Myocyte (in vitro differentiated cells): ENCODE results near the gene ADGRG1. TPM values are rescaled to one million over a fixed set of nuclear protein-coding genes. Genes with fewer than 3 reads are reported as not detected.
"Not testable (repeated sequence)": the region's sequence is repeated elsewhere in the genome, so short reads cannot be mapped to it uniquely, and the experiment has no call there.

ENCODE experiments used
- DNase-seq: peaks from one replicate; pipeline ENCODE4 v3.0.0-alpha.2; 2012; ENCODE audit warnings: low read depth
- total RNA-seq: library from RNA; depleted of rRNA; stranded (reverse); fragments of >200 nt; gene quantifications from 2 replicates; pipeline ENCODE4 v1.2.3, GENCODE V29; 2014

The ADGRG1 gene
- total RNA-seq, 1 donor from 2014 or later, result 38.8 TPM

- peak; percentile 78 for DNase-seq
Observed at GRCh38 chr16:57666353-57667047, 38.1 kb downstream of the ADGRG1 start.

DNA sequence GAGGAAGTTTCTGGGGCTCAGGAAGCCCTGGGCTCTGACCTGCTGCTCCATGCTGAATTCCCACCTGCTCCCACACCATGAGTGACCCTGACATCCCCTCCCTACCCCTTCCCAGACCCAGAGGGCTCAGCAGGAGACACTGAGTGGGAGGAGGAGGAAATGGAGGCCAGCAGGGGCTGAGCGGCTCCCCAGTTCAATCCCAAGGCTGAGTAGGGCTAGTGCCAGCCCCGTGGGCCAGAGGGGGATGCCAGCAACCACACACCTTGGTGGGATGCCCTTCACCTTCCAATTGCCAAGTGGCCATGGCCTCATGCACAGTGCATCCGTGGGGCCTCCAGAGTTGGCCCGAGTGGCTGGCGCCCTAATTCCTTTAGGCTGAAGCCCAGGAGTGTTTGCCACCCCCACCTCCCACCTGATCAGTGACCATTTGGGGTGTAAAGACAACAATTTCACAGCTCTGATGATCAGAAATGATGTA lies 38.7 kb downstream of the ADGRG1 start:
- DNase-seq, result no peak

- no peak for DNase-seq
Observed at GRCh38 chr16:57667526-57668262, 39.3 kb downstream of the ADGRG1 start.

GRCh38 chr16:57668263-57668571 lies 39.8 kb downstream of the ADGRG1 start, which contains the start of gene ADGRG3:
Gene ADGRG3 (plus strand): TSS chr16:57668306. CDS start chr16:57668348, 42 bp downstream.
- DNase-seq, result no peak

DNA sequence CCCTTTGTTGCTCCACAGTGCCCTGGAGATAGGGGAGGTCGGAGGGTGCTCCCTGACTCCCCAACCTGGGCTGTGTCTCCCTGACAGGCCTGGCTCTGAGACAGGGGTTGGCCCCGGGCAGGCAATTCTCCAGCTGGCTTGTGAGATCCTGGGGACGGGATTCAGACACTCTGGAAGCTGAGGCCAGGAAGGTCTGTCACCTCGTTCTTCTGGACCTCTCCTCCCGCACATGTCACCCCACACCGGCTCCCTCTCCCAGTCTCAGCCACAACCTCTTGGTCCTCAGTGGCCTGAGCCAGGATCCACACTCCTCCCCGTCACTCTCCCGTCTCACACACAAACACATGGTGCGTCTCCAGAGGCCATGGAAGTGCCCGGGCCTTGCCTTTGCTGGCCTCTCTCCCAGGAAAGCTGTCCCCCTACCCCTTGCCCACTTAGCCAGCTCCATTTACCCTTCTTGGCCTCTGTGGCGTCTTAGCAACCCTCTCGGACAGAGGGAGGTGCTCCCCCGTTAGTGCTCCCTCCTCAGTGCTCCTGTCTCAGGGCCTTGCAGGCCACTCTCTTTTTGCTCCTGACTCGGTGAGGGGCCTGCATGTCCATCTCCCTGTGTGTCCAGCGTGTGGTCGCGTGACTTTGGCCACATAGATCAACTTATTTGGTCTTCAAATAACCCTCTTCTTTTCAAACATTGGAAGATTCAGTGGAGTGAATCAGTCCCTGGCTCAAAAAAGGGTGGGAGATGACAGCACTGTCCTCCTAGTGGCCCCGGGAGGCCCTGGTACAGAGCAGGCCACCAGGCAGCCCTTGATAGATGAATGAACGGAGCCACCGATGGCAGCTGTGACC lies 40.4 kb downstream of the ADGRG1 start:
- no peak for DNase-seq

DNA sequence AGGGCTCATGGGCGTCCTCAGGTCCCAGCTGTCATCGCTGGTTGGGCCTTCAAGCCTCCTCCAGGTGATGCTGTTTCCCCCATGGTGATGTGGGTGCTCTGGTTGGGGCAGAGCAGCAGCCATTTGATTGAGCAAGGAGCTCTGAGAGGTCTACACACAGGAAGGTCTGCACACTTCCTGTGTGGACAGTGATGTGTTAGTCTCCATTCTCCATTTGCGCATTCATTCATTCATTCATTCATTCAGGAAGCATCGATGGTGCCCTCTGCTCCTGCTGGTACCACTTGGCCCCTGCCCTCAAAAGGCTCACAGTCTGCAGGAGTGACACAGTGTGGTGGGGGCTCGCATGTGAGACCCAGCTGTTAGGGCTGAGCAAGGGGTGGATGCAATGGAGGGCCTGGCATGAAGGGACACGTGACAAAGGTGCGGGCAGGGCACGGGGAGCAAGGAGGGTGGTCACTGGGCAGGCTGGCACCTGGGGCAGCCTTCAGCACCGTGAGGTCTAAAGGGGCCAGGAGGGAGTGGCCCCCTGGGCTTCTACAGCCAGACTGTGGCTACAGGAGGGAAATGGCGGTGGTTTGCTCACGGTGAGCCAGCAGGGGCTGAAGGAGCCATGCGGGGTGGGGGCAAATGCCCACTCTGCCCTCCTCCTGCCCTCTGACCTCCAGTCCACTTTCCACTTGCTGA lies 41.2 kb downstream of the ADGRG1 start:
- DNase-seq, result no peak

DNA sequence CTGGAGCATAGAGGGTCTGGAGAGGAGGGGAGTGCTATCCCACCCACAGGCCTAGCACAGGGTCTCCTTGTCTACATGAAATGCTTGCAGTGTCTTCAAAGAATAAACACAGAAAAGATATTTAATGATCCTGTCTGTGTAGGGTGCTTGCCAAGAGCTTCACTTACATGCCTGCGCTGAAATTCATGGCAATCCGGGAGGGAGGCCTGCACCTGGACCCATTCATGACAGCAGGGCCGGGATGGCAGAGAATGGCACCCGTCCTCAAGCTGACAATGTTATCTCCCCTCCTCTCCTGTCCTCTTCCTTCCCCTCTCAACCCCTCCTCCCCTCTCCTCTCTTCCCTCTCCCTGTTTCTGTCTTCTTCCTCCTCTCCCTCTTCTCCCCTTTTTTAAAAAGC lies 41.8 kb downstream of the ADGRG1 start:
- DNase-seq, result no peak

DNA sequence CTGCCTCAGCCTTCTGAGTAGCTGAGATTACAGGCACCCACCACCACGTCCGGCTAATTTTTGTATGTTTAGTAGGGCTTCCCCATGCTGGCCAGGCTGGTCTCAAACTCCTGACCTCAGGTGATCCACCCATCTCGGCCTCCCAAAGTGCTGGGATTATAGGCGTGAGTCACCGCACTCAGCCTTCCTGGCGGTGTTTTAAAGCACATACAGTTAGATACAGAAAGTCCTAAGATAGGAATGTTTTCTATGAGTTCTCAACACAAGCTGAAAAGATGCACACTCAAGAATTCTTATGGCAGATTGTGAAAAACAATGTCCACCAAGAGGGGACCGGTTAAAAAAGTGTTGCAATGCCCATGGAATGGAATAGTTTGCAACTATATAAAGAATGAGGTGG lies 43.0 kb downstream of the ADGRG1 start:
- not testable (repeated sequence) for DNase-seq

- no peak for DNase-seq
Observed at GRCh38 chr16:57672416-57672815, 44.0 kb downstream of the ADGRG1 start.

DNA sequence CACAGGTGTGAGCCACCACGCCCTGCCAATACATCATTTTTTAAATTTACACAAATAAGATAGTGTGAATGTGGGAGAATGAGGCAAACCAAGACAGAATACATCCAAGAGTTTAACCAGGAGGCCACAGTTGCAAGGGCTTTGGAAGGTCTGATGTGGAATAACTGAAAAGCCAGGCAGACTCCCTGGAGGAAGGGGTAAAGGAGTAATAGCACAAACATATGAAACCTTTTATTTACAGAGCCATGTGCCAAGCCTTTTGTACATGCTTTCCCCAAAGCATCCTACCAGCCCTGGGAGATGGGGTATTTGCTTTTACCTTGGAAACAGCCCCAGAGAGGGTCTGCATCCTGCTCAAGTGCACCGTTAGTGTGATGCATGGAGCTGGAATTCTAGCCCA lies 44.4 kb downstream of the ADGRG1 start:
- no peak for DNase-seq

DNA sequence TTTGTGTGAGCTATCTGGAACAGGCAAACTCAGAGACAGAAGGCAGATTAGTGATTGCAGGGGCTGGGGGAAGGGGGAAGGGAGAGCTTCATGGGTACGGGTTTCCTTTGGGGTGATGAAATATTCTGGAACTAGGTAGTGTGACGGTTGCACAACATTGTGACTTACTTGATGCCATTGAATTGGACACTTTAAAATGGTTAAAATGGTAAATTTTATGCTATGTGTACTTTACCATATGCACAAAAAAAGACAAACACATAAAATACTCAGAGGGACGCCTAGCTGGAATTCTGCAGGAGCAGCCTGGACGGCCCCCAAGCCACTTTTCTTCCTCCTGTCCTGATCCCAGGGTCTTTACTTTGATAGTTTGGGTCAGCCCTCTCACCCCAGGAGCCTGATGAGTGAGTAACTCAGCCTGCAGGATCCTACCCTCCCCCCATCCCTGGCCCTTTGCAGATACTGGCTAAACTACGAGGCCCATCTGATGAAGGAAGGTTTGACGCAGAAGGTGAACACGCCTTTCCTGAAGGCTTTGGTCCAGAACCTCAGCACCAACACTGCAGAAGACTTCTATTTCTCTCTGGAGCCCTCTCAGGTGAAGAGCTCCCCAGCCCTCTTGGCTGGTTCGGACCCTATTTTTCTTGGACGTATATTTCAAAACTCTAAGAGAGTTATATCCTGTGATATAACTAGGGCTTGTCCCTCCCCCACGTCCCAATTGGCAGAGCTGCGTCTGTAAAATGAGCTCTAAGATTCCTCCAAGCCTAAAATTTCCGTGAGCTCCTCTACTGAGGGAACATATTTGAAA lies 47.5 kb downstream of the ADGRG1 start:
- no peak for DNase-seq

DNA sequence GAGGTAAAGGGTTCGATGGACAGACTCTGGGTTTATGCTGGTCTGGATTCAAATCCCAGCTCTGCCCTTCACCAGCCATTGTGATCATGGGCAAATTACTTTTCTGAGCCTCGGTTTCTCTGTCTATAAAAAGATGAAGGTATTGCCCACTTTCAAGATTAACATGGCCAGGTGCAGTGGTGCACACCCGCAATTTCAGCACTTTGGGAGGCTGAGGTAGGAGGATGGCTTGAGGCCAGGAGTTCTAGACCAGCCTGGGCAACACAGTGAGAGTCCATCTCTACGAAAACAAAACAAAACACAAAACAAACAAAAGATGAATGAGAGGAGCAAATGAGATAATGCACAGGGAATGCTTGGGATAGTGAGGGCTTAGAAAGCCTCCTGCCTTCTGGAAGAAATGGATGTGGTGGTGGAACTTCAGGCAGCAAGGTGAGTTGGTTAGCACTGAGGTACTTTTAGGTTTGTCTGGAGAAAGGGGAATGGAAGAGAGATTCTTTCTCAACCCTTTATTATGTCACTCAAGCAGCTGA lies 48.2 kb downstream of the ADGRG1 start:
- no peak for DNase-seq

- DNase-seq, result no peak
Observed at GRCh38 chr16:57677622-57678369, 49.4 kb downstream of the ADGRG1 start.

DNA sequence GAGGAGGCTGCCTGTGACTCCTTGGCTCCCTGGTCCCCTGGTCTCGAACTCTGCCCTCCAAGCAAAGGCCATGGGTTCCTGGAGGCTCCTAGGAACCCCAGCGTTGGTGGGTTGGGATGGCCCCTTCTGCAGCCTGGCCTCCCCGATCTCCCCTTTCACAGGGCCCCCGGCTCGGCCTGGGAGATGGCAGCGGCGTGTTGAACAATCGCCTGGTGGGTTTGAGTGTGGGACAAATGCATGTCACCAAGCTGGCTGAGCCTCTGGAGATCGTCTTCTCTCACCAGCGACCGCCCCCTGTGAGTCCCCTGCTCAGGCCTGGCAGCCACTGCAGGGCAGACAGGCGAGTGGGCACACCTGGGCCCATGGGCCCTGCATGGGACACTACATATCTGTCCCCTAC lies 50.6 kb downstream of the ADGRG1 start:
- no peak for DNase-seq

DNA sequence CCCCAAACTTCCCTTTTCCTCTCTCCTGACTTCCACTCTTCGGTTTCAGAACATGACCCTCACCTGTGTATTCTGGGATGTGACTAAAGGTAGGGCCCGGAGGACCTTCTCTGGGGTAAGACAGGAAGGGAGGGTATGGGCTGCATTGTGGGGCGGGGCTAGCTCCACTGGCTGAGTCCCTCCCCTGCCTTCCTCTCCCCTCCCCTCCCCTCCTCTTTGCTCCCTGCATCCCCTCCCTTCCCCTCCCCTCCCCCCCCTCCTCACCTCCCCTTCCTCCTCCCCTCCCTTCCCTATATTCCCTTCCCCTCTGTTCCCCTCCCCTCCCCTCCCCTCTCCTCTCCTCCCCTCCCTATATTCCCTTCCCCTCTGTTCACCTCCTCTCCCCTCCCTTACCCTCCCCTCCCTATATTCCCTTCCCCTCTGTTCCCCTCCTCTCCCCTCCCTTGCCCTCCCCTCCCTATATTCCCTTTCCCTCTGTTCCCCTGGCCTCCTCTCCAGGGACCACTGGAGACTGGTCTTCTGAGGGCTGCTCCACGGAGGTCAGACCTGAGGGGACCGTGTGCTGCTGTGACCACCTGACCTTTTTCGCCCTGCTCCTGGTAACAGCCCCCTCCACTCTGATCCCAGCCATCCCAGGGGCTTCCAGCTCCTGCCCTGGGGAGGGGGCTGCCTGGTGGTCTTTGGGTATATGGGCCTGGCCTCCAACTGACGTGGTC lies 51.5 kb downstream of the ADGRG1 start:
- DNase-seq, result no peak

GRCh38 chr16:57680842-57681375 lies 52.5 kb downstream of the ADGRG1 start:
- no peak for DNase-seq

- DNase-seq, result no peak
Observed at GRCh38 chr16:57681950-57682728, 53.7 kb downstream of the ADGRG1 start.
